ENCODE data around the gene AUTS2. TPM values are rescaled to one million over a fixed set of nuclear protein-coding genes. Genes with fewer than 3 reads are reported as not detected.
A peak's percentile ranks its signal among the peaks of the same experiment; 100 is the strongest.

Gene AUTS2
- total RNA-seq, 1 experiment from 2014 or later = 256 TPM

DNA sequence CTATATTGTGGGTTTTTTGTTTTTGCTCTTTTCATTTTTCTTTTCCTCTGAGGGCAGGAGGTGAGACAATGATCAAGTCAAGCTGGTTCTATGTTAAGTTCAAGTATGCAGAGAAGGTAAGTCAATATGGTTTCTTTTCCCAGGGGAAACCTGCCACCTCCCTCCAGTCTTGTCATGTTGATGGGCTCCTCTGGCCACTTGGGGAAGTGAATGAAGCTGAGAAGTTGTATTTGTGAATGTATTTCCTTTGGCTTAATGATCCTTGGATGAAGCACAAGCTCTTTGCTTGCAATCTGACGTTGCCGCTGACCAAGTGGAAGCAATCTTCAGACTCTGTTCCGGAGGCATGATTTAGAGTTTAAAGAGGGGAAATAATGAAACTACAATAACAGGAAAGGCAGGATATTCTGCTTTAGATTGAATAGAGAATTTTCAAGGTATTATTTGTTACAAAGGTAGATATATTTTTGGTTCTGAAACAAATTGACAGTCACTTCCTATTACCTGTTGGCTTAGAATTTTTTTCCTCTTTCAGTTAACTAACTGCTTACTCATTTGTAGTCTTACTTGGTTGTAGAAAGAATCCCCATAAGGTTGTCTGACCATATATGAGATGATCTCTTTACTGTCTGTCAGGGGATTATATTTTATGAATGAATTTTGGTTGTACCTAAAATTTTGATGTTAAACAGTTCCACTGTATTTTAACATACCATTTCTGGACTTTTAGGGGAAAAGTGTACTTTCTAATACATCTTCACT lies 369.6 kb downstream of the AUTS2 start:
- DNase-seq = peak; percentile 33
- Histone ChIP-seq H2AK5ac (ENCODE audit: insufficient read length, low read length) (no peak overlapping the region), H3K79me1 (ENCODE audit: insufficient read depth, low read depth, low read length, poor library complexity, severe bottlenecking) (no peaks in the 10 kb centered on the region), H3K56ac (ENCODE audit: insufficient read length, low read depth, low read length) (no peak overlapping the region), H2BK15ac (ENCODE audit: low read depth, low read length) (no peak overlapping the region), H3K9me3 (ENCODE audit: control insufficient read depth, low read depth, low read length) (no peaks in the 10 kb centered on the region), H3K27me3 (ENCODE audit: insufficient read depth, low read length) (no peaks in the 10 kb centered on the region; the same call in 1 of the 2 replicates), H3K23me2 (ENCODE audit: insufficient read length, low read depth, low read length, poor library complexity, severe bottlenecking) (no peaks in the 10 kb centered on the region), H2BK120ac (ENCODE audit: low read depth, low read length, poor library complexity, severe bottlenecking) (no peak overlapping the region), H3T11ph (ENCODE audit: low read length) (no peak overlapping the region), H4K20me1 (ENCODE audit: control insufficient read depth, insufficient read depth, insufficient read length) (no peaks in the 10 kb centered on the region), H3K79me2 (ENCODE audit: insufficient read depth, low read length) (no peaks in the 10 kb centered on the region), H3K27ac (ENCODE audit: insufficient read length, low read depth, low read length) (no peak overlapping the region), H2BK5ac (ENCODE audit: insufficient read length, low read length) (no peak overlapping the region), H3K23ac (ENCODE audit: insufficient read length, low read depth, low read length) (no peak overlapping the region), H2AFZ (ENCODE audit: low read length) (no peak overlapping the region), H3K4me1 (ENCODE audit: insufficient read depth, low read length) (peaks cover 9% of the 10 kb centered on the region; the same call in 1 of the 2 replicates), H3K4me2 (ENCODE audit: insufficient read depth, insufficient read length, low read length) (peak overlapping the region; percentile 38), H3K4ac (ENCODE audit: low read depth, low read length) (no peak overlapping the region), H3K9ac (ENCODE audit: extremely low read depth, insufficient read length, low read length) (no peak overlapping the region), H2BK12ac (ENCODE audit: insufficient read length, low read depth, low read length) (no peak overlapping the region), H4K5ac (ENCODE audit: insufficient read length, low read depth, low read length) (no peak overlapping the region), H2BK20ac (ENCODE audit: low read depth, low read length, poor library complexity, severe bottlenecking) (no peak overlapping the region), H3K18ac (ENCODE audit: insufficient read length, low read depth, low read length) (no peak overlapping the region), H4K8ac (replicated peaks; ENCODE audit: insufficient read length, low read depth, low read length) (no peak overlapping the region), H4K91ac (ENCODE audit: insufficient read length, low read depth, low read length) (no peak overlapping the region), H3K14ac (ENCODE audit: insufficient read depth, low read length) (no peak overlapping the region)
- H3K4me3 Mint-ChIP-seq = peak overlapping the region in 1 of 2 experiments; percentile 4; a peak in 1 of 5 replicates
- no CpG with 5 or more reads among the region's 3 CpGs for WGBS (ENCODE audit: extremely low coverage, insufficient read length, low lambda C conversion rate)
- no peaks in the 10 kb centered on the region for H3K36me3 Mint-ChIP-seq (ENCODE audit: insufficient read depth in 1 of 3, low read depth in 3 of 3)
- H3K4me1 Mint-ChIP-seq = peaks cover 25 to 31% of the 10 kb centered on the region in 2 experiments
- H3K27ac Mint-ChIP-seq = peak overlapping the region in 1 of 3 experiments; percentile 18; a peak in 2 of 7 replicates
- H3K9me3 Mint-ChIP-seq = no peaks in the 10 kb centered on the region
- H3K27me3 Mint-ChIP-seq (ENCODE audit: low read depth) = peaks cover 6% of the 10 kb centered on the region
- TF ChIP-seq, protein P1, sequence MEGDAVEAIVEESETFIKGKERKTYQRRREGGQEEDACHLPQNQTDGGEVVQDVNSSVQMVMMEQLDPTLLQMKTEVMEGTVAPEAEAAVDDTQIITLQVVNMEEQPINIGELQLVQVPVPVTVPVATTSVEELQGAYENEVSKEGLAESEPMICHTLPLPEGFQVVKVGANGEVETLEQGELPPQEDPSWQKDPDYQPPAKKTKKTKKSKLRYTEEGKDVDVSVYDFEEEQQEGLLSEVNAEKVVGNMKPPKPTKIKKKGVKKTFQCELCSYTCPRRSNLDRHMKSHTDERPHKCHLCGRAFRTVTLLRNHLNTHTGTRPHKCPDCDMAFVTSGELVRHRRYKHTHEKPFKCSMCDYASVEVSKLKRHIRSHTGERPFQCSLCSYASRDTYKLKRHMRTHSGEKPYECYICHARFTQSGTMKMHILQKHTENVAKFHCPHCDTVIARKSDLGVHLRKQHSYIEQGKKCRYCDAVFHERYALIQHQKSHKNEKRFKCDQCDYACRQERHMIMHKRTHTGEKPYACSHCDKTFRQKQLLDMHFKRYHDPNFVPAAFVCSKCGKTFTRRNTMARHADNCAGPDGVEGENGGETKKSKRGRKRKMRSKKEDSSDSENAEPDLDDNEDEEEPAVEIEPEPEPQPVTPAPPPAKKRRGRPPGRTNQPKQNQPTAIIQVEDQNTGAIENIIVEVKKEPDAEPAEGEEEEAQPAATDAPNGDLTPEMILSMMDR (conservative IDR thresholded peaks at IDR 0.05) = no peak

Measured in H9 (cell line).